HG02981 (cell line): Measurements from ENCODE around the gene ANKRD13B.
"Not testable (repeated sequence)": the region's sequence is repeated elsewhere in the genome, so short reads cannot be mapped to it uniquely, and the experiment has no call there.

Experiments used
- ATAC-seq: cut with Tn5 transposase; IDR thresholded peaks from one replicate; pipeline ENCODE4 v1.9.1; 2021; ENCODE audit warnings: mild to moderate bottlenecking, moderate library complexity; ENCODE audit not compliant: unreplicated experiment

Gene ANKRD13B

DNA sequence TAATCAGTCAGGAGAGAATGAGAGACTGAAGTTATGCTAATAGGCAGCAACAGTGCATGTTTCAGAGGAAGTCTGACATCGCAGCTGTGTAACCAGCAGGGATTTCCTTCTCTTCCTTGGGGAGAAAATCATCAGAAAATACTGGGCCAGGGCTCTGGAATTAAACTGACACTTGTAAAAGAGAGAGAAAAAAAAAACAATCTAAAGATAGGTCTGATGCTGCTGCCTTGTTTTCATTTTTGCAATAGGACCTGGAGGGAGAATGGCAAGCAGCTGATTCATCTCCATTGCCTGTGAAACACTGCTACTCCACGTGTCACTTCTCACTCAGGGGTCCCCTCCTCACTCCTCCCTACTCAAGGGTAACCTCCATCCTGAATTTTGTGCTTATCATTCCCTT is 47.5 kb downstream of the ANKRD13B start:
- no peak for ATAC-seq

DNA sequence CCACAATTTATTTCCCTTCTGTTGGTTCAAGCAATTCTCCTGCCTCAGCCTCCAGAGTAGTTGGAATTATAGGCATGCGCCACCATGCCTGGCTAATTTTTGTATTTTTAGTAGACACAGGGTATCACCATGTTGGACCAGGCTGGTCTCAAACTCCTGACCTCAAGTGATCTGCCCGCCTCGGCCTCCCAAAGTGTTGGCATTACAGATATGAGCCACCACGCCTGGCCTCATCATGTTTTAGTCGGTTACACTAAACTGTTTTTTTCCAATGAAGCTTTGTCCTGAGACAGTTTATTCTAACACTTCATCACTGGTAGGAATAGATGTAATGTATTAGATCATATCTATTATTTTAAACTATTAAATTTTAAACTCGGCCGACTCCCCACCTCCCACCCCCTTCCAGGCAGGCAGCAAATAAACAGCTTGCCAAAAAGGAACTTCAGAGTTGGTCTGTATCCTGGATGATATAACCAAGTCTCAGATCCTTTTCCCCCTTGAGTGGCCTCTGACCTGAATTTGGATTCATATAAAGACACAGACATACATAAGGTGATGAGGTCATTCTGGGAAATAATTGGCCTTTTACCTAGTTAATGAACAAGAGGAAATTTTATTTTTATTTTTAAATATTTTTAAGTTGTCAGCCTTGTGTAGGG is 48.2 kb downstream of the ANKRD13B start:
- ATAC-seq: no peak

- no peak for ATAC-seq
Observed at GRCh38 chr17:29642171-29642611, 49.3 kb downstream of the ANKRD13B start.

DNA sequence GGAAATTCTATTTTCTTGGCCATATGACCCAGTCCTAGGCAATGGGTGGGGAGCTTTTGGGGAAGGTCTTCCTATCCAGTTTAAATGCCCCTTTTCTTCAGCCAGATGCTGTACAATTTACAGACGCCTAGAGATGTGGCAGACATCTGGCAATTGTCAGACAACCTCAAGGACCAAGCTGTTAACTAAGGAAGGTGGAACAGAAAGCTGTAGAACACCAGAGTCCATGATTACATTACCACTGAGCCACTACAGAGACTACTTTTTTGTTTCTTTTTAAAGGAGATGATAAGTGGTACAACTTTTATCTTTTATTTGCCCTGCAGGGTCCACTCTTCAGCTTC is 50.9 kb downstream of the ANKRD13B start:
- ATAC-seq: no peak

DNA sequence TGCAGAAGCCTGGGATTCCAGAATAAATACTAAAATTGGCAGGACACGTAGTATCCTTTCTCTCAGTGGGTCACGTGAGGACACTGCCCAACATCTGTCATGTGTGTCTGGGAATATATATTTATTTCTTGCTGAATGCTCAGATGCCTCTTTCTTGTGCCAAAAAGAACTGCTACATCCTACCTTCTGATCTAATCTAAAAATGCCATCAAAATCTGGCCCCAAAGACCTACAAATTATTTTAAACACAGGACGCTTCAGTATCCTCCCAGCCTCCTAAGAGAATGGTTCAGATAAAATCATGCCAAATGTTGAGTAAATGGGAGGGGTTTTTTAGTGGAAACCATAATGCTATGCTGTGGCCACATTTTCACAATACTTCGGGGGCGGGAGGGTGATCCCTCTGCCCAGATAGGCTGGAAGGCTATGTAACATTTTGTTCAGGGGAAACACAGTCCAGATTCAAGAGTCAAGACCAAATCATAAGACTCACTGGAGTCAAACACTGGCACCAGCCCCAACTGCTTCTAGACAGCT is 52.7 kb downstream of the ANKRD13B start:
- ATAC-seq: no peak

DNA sequence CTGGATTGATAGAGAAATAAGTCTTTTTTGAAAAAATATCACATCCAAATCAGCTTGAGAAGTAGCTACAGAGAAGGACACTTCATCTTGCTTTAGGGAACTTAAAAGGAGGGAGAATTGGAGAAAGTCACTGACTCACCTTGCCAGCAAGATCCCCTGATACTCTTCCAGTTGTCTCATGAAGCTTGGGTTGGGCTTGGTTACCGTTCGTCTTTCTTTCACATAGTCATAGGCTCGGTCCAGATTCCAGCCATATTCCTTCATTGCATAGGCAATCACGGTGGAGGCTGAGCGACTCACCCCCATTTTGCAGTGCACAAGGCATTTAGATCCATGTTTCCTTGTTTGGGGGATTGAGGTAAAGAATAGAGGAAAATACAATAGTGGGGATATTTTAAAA is 55.1 kb downstream of the ANKRD13B start:
- no peak for ATAC-seq

- ATAC-seq: no peak
Observed at GRCh38 chr17:29649359-29649758, 56.4 kb downstream of the ANKRD13B start.

DNA sequence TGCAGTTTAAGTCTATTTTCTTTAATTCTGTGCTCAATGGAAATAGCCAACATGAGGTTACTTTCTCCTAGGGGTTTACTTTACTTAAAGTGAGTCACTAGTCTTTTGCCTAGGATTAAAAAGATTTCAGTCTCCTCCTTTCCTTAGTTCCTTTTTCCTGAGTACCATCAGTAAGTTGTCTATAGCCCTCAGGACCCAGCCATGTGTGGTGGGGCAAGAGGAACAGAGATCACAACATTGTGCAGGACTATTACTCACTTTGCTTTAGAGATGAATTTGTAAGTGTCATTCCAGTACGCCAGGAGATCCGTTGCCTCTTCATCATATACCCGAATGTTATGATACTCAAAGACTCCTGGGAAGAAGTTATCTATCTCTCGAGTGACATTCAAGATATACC is 57.5 kb downstream of the ANKRD13B start:
- ATAC-seq: no peak

GRCh38 chr17:29651913-29652312 is 59.0 kb downstream of the ANKRD13B start:
- ATAC-seq: not testable (repeated sequence)

DNA sequence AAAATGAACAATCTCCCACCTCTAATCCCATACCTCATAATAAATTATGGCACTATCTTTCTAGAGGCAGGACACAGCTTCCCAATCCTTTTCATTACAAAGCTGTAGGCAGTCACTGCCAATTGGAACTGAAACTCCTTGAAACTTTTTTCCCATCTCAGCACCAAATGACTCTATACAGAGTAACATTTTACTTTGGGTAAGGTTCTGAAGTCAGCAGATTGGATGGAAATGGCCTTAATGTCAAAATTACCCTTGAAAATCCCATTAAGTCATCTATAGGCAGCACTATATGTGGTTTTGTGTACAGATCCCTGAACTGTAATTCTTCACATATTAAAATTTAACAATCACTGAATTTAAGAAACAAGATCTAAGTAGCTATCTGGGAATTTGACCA is 60.0 kb downstream of the ANKRD13B start:
- no peak for ATAC-seq

DNA sequence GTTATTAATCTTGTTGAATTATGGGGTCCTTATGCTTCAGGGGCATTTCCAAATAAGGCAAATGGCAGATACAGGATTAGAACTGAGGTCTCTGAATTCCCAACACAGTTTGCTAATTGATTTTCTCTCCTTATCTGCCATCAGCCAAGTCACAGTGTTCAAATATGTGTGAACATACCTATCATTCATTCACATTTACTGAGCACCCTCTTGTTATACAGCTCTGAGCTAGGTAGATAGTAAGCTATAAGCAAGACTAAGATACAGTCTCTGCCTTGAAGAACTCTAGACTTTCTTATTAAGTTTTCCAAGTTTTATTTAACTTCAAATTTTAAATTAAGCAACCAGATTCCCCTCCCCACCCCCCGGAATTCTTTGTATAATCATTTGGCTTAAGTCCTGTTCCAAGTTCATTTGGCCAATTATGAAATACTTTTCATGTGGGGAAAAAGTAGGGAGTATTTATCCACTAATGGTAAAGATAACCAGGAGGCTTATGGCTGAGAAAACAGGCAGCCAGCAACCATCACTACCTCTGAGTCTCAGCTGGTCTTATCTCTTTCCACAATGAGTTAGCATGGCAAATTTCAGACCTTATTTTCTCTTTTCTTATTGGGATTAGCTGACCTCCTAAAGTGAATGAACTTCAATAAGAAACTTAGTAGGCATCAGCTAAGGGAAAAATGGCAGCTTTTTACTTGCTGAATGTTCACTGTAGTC is 61.2 kb downstream of the ANKRD13B start:
- ATAC-seq: no peak

DNA sequence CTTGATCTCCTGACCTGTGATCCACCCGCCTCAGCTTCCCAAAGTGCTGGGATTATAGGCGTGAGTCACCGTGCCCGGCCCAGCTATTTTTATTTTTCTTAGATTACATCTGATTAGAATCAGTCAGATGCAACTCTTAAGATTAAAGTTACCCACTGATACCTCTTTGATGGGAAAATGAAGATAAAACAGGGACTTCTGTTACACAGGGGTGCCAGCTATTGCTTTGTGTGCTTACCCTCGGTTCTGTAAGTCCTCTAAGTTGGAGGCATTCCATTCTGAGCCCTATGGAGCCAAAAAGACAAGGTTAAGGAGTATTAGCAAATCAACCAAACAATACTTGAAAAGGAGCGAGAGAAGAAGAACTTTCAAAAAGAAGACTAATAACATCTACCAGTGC is 62.4 kb downstream of the ANKRD13B start:
- ATAC-seq: no peak

- no peak for ATAC-seq
Observed at GRCh38 chr17:29659155-29659554, 66.2 kb downstream of the ANKRD13B start.

- no peak for ATAC-seq
Observed at GRCh38 chr17:29661213-29661612, 68.3 kb downstream of the ANKRD13B start.

GRCh38 chr17:29663155-29663554 is 70.2 kb downstream of the ANKRD13B start:
- ATAC-seq: no peak
